Liver (tissue), 3 donors: ENCODE measurements around the gene MMD2.

ENCODE experiments used
- NR2F2 ChIP-seq: IDR thresholded peaks from 2 replicates; pipeline ENCODE4 v1.6.1; 2016; ENCODE audit warnings: antibody characterized with exemption
- SP1 ChIP-seq: IDR thresholded peaks from 2 replicates; pipeline ENCODE4 v1.6.1; 2018; ENCODE audit warnings: antibody characterized with exemption, mild to moderate bottlenecking
- TAF1 ChIP-seq: conservative IDR thresholded peaks from 2 replicates; pipeline ENCODE4 v1.6.1; 2016; ENCODE audit warnings: antibody characterized with exemption, mild to moderate bottlenecking
- YY1 ChIP-seq: IDR thresholded peaks from 2 replicates; pipeline ENCODE4 v1.6.1; 2016; ENCODE audit warnings: antibody characterized with exemption, mild to moderate bottlenecking
- TF ChIP-seq, protein P1 (sequence below): fragments of 150-350 bp; IDR thresholded peaks from 2 replicates; pipeline ENCODE4 v1.5.1; 2017; ENCODE audit warnings: improper control_type of control experiment, low read depth, low read length; ENCODE audit not compliant: missing input control
- TF ChIP-seq, protein P2 (sequence below): IDR thresholded peaks from 2 replicates; pipeline ENCODE4 v1.6.1; 2016; ENCODE audit warnings: antibody characterized with exemption
- TF ChIP-seq, protein P3 (sequence below): IDR thresholded peaks from 2 replicates; pipeline ENCODE4 v1.6.1; 2016; ENCODE audit warnings: antibody characterized with exemption
- TF ChIP-seq, protein P4 (sequence below): IDR thresholded peaks from 2 replicates; pipeline ENCODE4 v1.6.1; 2016; ENCODE audit warnings: antibody characterized with exemption, mild to moderate bottlenecking
- donor health status: healthy.
- donor health status: healthy.

DNA sequence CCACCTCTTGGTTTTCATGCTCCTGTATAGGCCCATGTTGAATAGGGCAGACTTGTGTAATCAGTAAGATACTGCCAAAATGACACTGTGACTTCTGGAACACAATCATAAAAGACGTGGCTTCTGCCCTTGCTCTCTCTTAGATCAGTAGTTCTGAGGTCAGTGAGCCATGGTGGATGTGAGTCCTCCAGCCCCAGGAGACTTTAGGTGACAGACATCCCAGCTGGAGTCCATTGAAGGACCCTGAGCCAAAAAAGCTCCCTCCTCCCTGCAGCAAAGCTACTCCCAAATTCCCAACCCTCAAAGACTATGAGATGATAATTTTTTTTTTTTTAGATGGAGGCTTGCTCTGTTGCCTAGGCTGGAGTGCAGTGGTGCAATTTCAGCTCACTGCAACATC is 72.3 kb downstream of the MMD2 start:
- TF ChIP-seq, protein P1, sequence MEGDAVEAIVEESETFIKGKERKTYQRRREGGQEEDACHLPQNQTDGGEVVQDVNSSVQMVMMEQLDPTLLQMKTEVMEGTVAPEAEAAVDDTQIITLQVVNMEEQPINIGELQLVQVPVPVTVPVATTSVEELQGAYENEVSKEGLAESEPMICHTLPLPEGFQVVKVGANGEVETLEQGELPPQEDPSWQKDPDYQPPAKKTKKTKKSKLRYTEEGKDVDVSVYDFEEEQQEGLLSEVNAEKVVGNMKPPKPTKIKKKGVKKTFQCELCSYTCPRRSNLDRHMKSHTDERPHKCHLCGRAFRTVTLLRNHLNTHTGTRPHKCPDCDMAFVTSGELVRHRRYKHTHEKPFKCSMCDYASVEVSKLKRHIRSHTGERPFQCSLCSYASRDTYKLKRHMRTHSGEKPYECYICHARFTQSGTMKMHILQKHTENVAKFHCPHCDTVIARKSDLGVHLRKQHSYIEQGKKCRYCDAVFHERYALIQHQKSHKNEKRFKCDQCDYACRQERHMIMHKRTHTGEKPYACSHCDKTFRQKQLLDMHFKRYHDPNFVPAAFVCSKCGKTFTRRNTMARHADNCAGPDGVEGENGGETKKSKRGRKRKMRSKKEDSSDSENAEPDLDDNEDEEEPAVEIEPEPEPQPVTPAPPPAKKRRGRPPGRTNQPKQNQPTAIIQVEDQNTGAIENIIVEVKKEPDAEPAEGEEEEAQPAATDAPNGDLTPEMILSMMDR, result no peak
- TF ChIP-seq, protein P2, sequence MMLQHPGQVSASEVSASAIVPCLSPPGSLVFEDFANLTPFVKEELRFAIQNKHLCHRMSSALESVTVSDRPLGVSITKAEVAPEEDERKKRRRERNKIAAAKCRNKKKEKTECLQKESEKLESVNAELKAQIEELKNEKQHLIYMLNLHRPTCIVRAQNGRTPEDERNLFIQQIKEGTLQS, result no peak
- TF ChIP-seq, protein P3, sequence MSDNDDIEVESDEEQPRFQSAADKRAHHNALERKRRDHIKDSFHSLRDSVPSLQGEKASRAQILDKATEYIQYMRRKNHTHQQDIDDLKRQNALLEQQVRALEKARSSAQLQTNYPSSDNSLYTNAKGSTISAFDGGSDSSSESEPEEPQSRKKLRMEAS, result no peak
- TF ChIP-seq, protein P4, sequence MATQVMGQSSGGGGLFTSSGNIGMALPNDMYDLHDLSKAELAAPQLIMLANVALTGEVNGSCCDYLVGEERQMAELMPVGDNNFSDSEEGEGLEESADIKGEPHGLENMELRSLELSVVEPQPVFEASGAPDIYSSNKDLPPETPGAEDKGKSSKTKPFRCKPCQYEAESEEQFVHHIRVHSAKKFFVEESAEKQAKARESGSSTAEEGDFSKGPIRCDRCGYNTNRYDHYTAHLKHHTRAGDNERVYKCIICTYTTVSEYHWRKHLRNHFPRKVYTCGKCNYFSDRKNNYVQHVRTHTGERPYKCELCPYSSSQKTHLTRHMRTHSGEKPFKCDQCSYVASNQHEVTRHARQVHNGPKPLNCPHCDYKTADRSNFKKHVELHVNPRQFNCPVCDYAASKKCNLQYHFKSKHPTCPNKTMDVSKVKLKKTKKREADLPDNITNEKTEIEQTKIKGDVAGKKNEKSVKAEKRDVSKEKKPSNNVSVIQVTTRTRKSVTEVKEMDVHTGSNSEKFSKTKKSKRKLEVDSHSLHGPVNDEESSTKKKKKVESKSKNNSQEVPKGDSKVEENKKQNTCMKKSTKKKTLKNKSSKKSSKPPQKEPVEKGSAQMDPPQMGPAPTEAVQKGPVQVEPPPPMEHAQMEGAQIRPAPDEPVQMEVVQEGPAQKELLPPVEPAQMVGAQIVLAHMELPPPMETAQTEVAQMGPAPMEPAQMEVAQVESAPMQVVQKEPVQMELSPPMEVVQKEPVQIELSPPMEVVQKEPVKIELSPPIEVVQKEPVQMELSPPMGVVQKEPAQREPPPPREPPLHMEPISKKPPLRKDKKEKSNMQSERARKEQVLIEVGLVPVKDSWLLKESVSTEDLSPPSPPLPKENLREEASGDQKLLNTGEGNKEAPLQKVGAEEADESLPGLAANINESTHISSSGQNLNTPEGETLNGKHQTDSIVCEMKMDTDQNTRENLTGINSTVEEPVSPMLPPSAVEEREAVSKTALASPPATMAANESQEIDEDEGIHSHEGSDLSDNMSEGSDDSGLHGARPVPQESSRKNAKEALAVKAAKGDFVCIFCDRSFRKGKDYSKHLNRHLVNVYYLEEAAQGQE, result no peak
- TF ChIP-seq TAF1 (no peak), YY1 (no peak), SP1 (no peak), NR2F2 (no peak)
